Forelimb muscle (tissue), 1 donor: ENCODE results near the gene CLDN6. TPM values are rescaled to one million over a fixed set of nuclear protein-coding genes. Genes with fewer than 3 reads are reported as not detected.

Experiments used
- DNase-seq: peaks from one replicate; pipeline ENCODE4 v3.0.0-alpha.2; 2013; ENCODE audit warnings: low read depth
- polyA plus RNA-seq: library from polyadenylated mRNA; unstranded; fragments of 120-200 nt; gene quantifications from one replicate; pipeline ENCODE4 v1.2.1, GENCODE V29; 2013; ENCODE audit not compliant: insufficient read length

CLDN6 gene
- polyA plus RNA-seq, 1 donor, result 0.19 TPM

GRCh38 chr16:2987833-2988232 lies 30.1 kb downstream of the CLDN6 start:
- DNase-seq, result no peak

DNA sequence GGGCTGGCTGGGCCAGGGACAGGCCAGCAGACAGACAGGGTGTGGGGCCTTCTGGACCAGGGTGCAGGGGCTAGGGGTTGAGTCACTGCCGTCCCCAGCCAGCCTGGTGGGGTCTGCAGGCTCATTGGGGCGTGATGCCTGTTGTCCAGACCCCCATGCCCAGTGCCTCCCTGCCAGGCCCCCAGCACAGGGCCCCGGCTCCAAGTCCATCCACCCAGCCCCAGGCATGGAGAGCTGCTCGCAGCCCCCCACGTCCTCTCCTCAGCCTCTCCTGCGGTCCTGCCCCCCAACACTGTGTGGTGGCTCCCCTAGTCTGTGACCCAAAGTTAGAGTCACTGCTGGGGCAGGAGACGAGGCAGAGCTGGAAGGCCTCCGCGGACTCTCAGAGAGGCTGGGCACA lies 30.7 kb downstream of the CLDN6 start:
- no peak for DNase-seq

DNA sequence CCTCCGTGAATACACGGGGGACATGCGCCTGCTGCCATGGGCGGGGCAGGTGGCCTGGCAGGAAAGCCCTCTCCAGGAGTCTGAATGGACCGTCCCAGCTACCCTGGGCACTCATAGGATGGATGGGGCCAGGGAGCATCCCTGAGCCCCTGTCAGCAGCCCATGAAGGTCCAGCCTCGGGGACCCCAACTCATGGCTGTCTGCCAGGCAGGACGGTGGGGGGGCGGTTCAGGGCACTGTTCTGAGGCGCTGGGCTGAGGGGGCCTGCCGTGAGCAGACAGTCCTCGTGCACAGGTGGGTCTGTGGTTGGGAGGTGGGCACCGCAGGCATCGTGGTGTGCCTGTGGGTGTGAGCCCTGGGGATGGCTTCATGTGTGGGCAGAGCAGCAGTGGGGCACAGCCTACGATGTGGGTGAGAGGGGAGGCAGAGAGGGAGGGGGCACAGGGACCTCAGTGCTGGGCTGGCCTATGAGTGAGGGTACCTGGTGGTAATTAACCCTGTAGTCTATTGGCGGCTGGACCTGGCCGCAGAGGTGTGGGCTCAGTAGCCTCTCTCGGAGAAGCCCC lies 31.3 kb downstream of the CLDN6 start:
- DNase-seq, result no peak

DNA sequence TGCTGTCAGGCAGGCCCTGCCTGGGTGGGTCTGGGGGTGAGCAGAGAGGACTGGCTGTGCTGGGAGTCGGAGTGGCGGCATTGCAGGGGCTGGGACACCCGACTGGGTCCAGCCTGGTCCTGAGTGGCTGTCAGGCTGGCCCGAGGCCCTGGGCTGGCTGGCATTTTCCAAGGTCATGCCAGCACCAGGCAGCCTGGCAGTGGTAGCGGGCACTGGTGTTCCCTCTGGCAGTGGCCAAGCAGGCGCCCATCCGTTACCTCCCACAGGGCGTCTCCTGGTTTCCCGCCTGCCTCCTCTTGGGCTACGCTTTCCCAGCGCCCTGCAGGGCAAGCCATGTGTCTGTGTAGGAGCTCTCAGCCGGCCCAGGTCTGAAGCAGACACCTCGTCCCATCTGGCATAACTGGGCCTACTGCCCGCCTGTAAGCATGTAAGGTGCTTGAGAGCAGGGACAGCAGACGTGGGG lies 32.1 kb downstream of the CLDN6 start:
- no peak for DNase-seq

- DNase-seq, result no peak
Measured at GRCh38 chr16:2985462-2985861, 32.5 kb downstream of the CLDN6 start.

- no peak for DNase-seq
Measured at GRCh38 chr16:2983706-2984136, 34.3 kb downstream of the CLDN6 start.

GRCh38 chr16:2982402-2982801 lies 35.6 kb downstream of the CLDN6 start:
- DNase-seq, result no peak

DNA sequence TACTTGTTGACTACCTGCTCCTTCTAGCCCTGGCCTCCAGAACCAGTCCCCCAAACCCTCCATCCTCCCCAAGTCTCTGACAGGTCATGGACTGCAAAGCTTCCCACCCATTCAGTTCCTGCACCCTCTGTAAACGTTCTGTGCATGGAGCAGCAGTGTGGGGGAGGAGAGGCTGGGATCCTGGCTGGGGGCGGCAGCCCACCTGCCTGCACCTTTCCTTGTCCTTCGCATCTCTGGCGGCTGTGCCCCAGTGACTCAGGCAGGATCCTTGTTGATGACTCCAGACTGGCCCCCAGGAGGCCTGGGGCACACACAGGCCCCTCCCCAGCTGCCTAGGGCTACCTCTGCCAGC lies 36.1 kb downstream of the CLDN6 start:
- DNase-seq, result no peak

DNA sequence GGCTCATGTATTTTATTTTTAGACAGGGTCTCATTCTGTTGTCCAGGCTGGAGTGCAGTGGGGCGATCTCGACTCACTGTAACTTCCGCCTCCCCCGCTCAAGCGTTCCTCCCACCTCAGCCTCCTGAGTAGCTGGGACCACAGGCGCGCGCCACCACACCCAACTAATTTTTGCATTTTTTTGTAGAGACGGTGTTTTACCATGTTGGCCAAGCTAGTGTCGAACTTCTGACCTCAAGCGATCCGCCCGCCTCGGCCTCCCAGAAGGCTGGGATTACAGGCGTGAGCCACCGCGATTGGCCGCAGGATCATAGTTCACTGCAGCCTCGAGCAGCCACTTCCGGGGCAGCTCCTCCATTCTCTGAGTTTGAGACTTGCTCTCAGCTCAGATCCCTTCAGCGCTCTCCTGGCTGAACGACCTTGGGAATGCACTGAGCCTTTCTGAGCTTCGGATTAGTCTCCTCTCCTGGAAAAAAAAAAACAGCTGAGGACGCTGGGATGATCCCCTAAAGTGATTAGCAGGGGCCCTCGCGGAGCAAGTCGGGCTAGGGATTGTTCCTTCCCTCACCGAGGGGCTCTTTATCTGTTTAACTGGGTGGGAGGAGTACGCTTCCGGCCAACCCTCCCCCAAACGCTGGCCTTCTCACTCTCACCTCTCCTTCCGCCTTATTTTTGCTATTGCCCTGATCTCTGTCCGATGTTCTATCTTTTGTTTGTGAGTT lies 36.6 kb downstream of the CLDN6 start:
- DNase-seq, result no peak

DNA sequence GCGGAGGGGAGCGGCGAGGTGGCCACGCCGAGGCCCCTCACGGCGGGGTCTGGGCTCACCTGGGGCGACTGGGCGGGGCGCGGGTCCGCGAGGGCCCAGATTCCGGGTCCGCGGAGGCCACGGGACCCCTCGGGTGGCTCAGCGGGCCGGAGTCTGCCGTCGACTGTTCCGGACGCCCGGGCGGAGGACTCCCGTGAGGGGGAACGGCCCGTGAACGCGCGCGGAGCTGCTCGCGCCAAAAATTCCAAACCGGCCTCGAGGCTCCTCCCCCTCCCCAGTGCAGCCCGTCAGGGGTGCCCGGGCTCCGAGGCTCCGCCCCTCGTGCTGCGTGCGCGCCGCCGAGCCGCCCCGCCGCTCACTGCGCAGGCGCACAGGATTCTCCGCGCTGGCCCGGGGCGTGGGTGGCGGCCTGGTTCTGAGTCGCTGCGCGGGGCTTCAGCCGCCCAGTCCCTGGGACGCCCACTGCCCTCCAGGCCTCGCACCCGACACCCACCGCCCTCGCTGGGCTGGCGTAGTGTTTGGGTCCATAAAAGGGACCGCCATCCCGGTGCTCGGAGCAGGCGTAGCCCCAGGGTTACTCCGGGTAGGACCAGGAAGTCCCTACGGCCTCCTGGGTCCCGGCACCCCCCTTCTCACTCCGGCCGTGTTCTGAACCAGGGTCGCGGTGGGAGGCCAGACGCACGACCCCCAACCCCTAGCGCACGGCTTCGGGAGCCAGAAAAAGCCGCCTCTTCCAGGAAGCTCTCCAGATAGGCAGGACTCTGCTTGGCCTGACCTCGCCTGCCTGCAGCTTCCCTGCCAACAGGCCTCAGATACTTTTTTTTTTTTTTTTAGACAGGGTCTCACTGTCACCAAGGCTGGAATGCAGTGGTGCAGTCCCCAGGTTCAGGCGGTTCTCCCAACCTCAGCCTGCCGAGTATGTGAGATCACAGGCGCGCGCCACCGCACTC lies 37.5 kb downstream of the CLDN6 start, which contains the start of gene PKMYT1:
TSS of gene PKMYT1 (minus strand) at position 220 of the 950 bp plus-strand sequence. CDS start 789 bp downstream, outside the sequence.
- peak; percentile 62 for DNase-seq

DNA sequence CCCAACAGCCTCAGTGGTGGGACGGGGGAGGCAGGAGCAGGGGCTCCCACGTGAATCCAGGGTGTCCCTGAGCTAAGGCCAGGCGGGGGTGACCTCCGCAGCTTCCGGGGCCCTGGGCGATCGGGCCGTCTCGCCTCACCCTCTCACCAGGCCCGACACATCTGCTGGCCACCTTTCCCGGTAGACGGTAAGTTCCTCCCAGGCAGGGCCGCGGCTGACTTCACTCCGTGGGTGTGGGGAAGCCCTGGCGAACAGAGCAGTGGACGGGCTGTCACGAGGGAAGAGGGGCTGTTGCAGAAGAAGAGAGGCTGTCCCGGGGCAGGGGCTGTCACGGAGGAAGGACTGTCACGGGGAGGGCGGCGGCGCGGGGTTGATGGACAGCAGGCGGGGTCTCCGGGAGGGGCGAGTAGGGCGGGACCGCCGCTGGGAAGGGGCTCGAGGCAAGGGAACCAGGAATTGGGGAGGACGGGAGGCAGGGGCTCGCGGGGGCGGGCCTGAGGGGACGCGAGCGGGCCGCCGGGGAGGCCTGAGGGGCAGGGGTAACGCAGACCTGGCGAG lies 38.2 kb downstream of the CLDN6 start:
- no peak for DNase-seq

DNA sequence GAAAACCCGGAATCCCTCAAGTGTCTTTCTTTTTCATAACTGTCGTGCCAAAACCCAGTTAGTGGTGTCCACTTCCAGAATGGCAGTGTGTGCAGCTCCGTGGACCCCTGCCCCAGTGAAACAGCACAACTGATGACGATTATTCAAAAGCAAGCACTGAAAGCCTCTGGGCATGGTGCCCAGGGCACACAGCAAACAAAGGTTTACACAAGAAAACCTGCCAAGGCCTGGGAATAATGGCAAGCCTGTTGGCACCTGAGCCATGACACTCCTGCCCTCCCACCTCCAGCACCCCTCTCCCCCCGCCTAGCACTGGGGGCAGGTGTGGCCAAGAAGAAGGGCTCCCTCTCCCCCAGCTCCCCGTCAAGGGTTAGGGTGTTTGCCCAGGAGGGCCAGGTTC lies 40.5 kb downstream of the CLDN6 start:
- no peak for DNase-seq

GRCh38 chr16:2976673-2977072 lies 41.3 kb downstream of the CLDN6 start:
- DNase-seq, result no peak

- no peak for DNase-seq
Measured at GRCh38 chr16:2976201-2976600, 41.8 kb downstream of the CLDN6 start.

- no peak for DNase-seq
Measured at GRCh38 chr16:2975161-2975795, 42.7 kb downstream of the CLDN6 start.

- DNase-seq, result no peak
Measured at GRCh38 chr16:2974319-2975056, 43.5 kb downstream of the CLDN6 start.

GRCh38 chr16:2973605-2974318 lies 44.2 kb downstream of the CLDN6 start:
- no peak for DNase-seq

GRCh38 chr16:2973093-2973492 lies 44.9 kb downstream of the CLDN6 start:
- no peak for DNase-seq

- DNase-seq, result no peak
Measured at GRCh38 chr16:2971985-2972784, 45.8 kb downstream of the CLDN6 start.
